Fibroblast of skin of right biceps (primary cell): ENCODE results near the gene ZHX3.
"Not testable (repeated sequence)": the region's sequence is repeated elsewhere in the genome, so short reads cannot be mapped to it uniquely, and the experiment has no call there.

Experiments used
- DNase-seq: peaks from one replicate; pipeline ENCODE4 v3.0.0-alpha.2; 2013

The ZHX3 gene

GRCh38 chr20:41142919-41143318, 174.6 kb downstream of the ZHX3 start:
- DNase-seq = no peak

GRCh38 chr20:41142245-41142644, 175.3 kb downstream of the ZHX3 start:
- no peak for DNase-seq

DNA sequence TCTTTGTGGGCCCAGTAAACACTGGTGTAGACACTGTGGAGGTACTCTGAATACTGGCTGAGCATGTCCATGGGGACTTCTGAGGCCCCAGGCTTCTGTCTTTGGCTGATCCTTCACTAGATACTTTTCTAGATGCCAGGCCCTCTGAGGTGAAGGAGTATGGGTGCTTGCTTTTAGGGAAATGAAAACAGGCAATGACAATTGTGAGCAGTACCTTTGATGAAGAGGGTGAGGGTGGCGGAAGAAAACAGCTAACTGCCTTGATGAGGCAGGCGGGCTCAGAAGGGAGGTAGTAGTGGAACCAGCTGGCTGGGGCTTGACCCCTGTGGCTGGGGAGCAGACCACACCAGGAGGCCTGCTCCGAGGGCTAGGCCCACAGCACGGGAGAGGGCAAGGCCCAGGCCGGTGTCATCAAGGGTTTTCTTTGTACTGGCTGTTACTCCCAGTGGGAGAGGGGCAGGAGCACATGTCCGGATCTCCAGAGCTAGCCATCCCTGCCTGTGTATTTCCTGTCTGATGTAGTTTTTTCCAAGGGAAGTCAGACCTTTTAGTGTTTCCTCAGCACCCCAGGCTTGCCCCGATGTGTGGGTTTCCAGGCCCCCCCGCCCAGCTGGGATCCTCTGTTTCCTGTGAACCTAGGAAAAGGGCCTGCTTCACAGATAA, 176.2 kb downstream of the ZHX3 start:
- DNase-seq = peak; percentile 22

DNA sequence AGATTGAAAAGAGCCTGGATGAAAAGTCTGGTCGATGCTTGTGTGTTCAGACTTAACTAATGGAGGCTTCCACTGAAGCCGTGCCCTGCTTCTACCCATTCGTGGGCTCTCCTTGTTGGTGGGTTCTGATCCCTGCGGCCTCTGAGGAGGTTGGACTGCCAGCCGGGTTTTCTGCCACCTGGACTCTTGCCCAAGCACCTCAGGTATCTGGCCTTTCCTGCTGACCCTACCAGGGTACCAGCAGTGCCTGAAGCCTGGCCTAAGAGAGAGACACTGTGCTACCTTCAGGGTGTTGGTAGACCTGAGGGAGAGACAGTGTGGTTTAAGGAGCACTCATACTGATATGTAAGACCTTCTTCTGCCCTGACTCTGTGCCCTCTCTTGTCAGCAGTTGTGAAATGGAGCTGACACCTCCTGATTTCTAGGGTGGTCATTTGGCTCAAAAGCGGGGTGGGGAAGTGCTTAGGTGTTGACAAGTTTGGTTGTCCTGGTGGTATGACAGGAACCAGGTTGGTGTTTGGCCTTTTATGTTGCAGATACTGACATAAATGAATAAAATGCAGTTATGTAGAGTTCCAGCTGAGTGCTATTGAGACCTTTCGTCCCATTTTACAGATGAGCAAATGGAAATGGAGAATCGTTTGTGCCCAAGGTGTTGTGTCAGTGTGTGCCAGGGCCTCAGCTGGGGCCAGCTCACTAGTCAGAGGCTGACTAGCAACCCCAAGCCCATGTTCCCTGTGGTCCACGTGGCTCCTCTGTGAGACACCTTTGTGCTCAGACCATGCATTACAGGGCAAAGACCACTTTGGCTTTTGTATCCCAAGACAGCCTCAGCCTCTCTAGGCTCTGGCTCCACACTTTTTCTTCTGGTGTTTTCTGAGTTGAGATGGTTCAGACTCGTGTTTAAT, 177.1 kb downstream of the ZHX3 start:
- no peak for DNase-seq

DNA sequence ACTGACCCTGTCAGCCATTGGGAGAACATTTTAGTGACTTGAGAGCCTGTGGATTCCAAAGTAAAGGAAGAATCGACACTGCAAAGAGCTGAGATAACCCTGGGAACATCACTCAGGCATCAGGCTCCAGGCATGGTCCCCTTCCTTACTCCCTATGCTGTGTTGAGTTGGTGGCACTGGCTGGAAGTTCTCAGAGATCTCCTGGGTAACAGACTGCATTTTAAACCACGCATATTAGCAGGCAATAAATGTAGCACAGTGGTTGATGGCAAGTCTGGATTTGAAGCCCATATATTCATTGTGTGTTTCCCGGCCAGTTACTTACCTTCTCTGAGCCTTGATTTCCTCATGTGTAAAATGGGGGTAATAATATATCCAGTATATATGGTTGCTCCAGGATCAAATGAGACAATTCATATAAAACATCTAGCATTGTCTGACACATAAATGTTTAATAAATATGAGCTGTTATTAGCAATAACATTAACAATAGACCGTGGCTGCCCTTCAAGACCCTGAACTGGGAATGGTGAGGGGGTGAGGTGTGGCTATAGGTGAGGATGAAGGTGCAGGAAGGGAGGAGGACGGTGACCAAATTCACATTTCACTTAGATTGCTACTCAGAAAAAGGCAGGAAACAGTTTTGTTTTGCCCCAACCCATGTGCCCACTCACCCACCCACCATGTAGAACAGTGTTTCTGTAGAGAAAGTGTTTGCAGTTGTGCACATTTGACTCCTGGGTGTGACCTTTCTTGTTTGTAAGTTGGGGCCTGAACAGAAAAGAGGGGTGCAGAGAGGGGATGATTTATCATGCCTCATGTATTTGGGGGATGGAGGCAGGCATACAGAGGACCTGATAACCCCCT, 178.1 kb downstream of the ZHX3 start:
- DNase-seq = no peak

DNA sequence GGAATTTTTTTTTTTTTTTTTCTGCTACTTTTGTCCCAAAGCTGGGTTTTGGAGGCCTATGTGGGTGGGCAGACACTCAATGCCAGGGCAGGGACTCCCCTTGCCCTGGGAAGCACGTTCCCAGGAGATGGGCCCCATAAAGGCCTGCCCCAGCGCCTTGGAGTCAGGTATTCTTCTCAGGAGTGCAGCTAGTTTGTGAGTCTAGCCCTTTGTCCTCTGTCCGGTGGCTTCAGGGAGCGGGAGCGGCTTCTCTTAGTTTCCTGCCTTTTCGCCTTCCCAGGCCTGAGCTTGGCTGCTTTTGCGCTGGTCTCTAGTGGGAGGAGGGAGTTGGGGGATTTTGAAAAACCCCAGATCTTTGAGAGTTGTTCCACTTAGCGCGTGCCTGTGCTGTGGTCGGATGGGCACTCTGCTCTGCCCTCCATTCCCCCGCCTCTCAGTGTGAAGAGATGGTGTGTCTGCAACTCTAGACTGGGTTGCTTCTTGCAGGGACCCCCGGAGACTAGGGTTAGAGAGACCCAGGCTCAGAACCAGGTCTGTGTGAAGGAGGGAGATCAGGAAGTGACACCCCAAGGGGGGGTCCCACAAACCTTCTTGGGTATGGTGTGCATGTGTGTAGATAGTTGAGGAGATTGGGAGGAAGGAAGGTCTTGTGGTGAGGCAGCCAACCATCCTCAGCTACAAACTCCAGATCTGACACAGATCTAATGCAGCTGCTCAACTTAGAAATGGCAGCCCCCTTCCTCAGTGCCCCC, 178.9 kb downstream of the ZHX3 start:
- DNase-seq = peak; percentile 17

- DNase-seq = peak; percentile 83
These were observed 179.7 kb downstream of the ZHX3 start for GRCh38 chr20:41137614-41138474.

- DNase-seq = peak; percentile 86
These were observed 180.6 kb downstream of the ZHX3 start, which contains the start of gene PLCG1 for GRCh38 chr20:41136680-41137613. Gene PLCG1 (plus strand): TSS chr20:41137543. CDS start chr20:41137642, 99 bp downstream.

GRCh38 chr20:41135888-41136679, 181.4 kb downstream of the ZHX3 start:
- DNase-seq = no peak

- peak; percentile 19 for DNase-seq
These were observed 182.2 kb downstream of the ZHX3 start for GRCh38 chr20:41135187-41135887.

- DNase-seq = no peak
These were observed 183.0 kb downstream of the ZHX3 start for GRCh38 chr20:41134362-41135186.

GRCh38 chr20:41133709-41134361, 183.7 kb downstream of the ZHX3 start:
- DNase-seq = no peak

GRCh38 chr20:41132388-41132775, 185.1 kb downstream of the ZHX3 start:
- not testable (repeated sequence) for DNase-seq

GRCh38 chr20:41131594-41132387, 185.7 kb downstream of the ZHX3 start:
- DNase-seq = no peak
